HepG2 (cell line): ENCODE measurements around the gene NME9. TPM values are rescaled to one million over a fixed set of nuclear protein-coding genes. Genes with fewer than 3 reads are reported as not detected.

Experiments used
- ATAC-seq: fragments of 200-7000 bp; cut with Tn5 transposase; 3 replicates; pipeline ENCODE4 v1.9.1; 2020; ENCODE audit warnings: mild to moderate bottlenecking, moderate library complexity
- BruUV-seq: library from RNA; stranded (reverse); fragments of 400-500 nt; replicated peaks from 2 replicates; lab custom pipeline; 2021; lab: Mats Ljungman, UMichigan
- CTCF ChIA-PET: fragments of 300-600 bp; formaldehyde crosslinking; extraction: SDS; loops from one replicate; lab custom pipeline; 2021; ENCODE audit warnings: low total read pairs, inconsistent platforms, low intra/inter-chr PET ratio; lab: Yijun Ruan, JAX
- POLR2A ChIA-PET: fragments of 350-600 bp; sonication (Branson Sonifier 250); formaldehyde crosslinking; loops from one replicate; lab custom pipeline; 2020; ENCODE audit warnings: antibody characterized with exemption, inconsistent platforms; lab: Yijun Ruan, JAX
- DNase-seq: peaks from one replicate; pipeline ENCODE4 v3.0.0-alpha.2; 2015; ENCODE audit warnings: low spot score
- FAIRE-seq: peaks from 3 replicates; lab custom pipeline; 2011; peaks lifted over from hg19 to GRCh38; lab: Jason Lieb, UNC
- H2AFZ ChIP-seq: one replicate; pipeline ENCODE4 v1.6.1; 2011; ENCODE audit warnings: low read length, inconsistent platforms
- H3K27ac ChIP-seq: fragments of 300-600 bp; 3 replicates; pipeline ENCODE4 v1.8.0; 2011; ENCODE audit warnings: mixed run types, mild to moderate bottlenecking, mixed read lengths, low read length, inconsistent platforms; ENCODE audit not compliant: insufficient read depth; ENCODE audit errors: extremely low read length
- H3K27me3 ChIP-seq, 2 experiments: fragments of 200-600 bp in 1 of 2; 2 replicates in 1 of 2; 3 replicates in 1 of 2; pipeline versions ENCODE4 v1.6.0 to v1.8.0; 2011; ENCODE audit warnings: low read length in 2 of 2, mild to moderate bottlenecking in 2 of 2, moderate library complexity in 2 of 2, inconsistent platforms in 1 of 2; ENCODE audit not compliant: insufficient read depth in 2 of 2, control insufficient read depth in 1 of 2
- H3K36me3 ChIP-seq, 2 experiments: fragments of 200-600 bp in 1 of 2; replicated peaks in 1 of 2; 2 replicates in 1 of 2; 3 replicates in 1 of 2; pipeline versions ENCODE4 v1.5.1 to v1.8.0; 2011; ENCODE audit warnings: low read length in 2 of 2, inconsistent platforms in 1 of 2; ENCODE audit not compliant: insufficient read depth in 2 of 2, control insufficient read depth in 1 of 2
- H3K4me1 ChIP-seq: 2 replicates; pipeline ENCODE4 v1.5.1; 2012; ENCODE audit warnings: low read length, inconsistent platforms; ENCODE audit not compliant: insufficient read depth
- H3K4me2 ChIP-seq: 2 replicates; pipeline ENCODE4 v1.6.0; 2011; ENCODE audit warnings: low read depth, low read length, inconsistent platforms
- H3K4me3 ChIP-seq, 3 experiments: fragments of 200-600 bp in 1 of 3; sonication (generic), shearing (Covaris generic) in 1 of 3; replicated peaks in 1 of 3; 2 replicates each; pipeline ENCODE4 v1.5.1; 2011 to 2016; ENCODE audit warnings: low read length in 3 of 3, inconsistent platforms in 2 of 3, low read depth in 2 of 3, mild to moderate bottlenecking in 2 of 3, control low read depth in 1 of 3, mixed read lengths in 1 of 3; ENCODE audit not compliant: insufficient read depth in 1 of 3
- H3K79me2 ChIP-seq: one replicate; pipeline ENCODE4 v1.6.1; 2011; ENCODE audit warnings: low read length, inconsistent platforms; ENCODE audit not compliant: insufficient read depth
- H3K9ac ChIP-seq: 2 replicates; pipeline ENCODE4 v1.6.0; 2011; ENCODE audit warnings: mild to moderate bottlenecking, low read depth, low read length, inconsistent platforms; ENCODE audit not compliant: insufficient read depth
- H3K9me3 ChIP-seq: 2 replicates; pipeline ENCODE4 v1.5.1; 2012; ENCODE audit warnings: mild to moderate bottlenecking, low read length
- H4K20me1 ChIP-seq: 2 replicates; pipeline ENCODE4 v1.6.0; 2011; ENCODE audit warnings: inconsistent platforms, mild to moderate bottlenecking, low read length, moderate library complexity; ENCODE audit not compliant: insufficient read depth
- ARNT ChIP-seq: fragments of 450-650 bp; IDR thresholded peaks from 2 replicates; pipeline ENCODE4 v1.6.1; 2017
- DPF2 ChIP-seq: sonication (generic); formaldehyde crosslinking; IDR thresholded peaks from 2 replicates; pipeline ENCODE4 v1.4.0; 2020; ENCODE audit warnings: mild to moderate bottlenecking, low read depth, missing genetic modification reagents, borderline replicate concordance
- GPN1 ChIP-seq: sonication (generic); formaldehyde crosslinking; IDR thresholded peaks from 2 replicates; pipeline ENCODE4 v1.5.1; 2020; ENCODE audit warnings: missing genetic modification reagents, borderline replicate concordance
- MAFK ChIP-seq, 2 experiments: IDR thresholded peaks in 1 of 2; conservative IDR thresholded peaks in 1 of 2; 2 replicates each; pipeline ENCODE4 v1.6.1; 2011; ENCODE audit warnings: improper control_type of control experiment in 2 of 2, low read length in 2 of 2
- MED13 ChIP-seq: sonication (generic); formaldehyde crosslinking; IDR thresholded peaks from 2 replicates; pipeline ENCODE4 v1.5.0; 2020; ENCODE audit warnings: missing genetic modification reagents
- NFKB2 ChIP-seq: sonication (generic); formaldehyde crosslinking; IDR thresholded peaks from 2 replicates; pipeline ENCODE4 v1.4.0; 2020; ENCODE audit warnings: missing genetic modification reagents, borderline replicate concordance
- ZBTB20 ChIP-seq: sonication (generic); formaldehyde crosslinking; IDR thresholded peaks from 2 replicates; pipeline ENCODE4 v1.8.1; 2023; ENCODE audit warnings: missing genetic modification reagents, low read depth, mild to moderate bottlenecking, borderline replicate concordance
- ZMYM4 ChIP-seq: sonication (generic); formaldehyde crosslinking; IDR thresholded peaks from 2 replicates; pipeline ENCODE4 v1.8.1; 2023; ENCODE audit warnings: mild to moderate bottlenecking, missing genetic modification reagents
- ZNF17 ChIP-seq: sonication (generic); formaldehyde crosslinking; IDR thresholded peaks from 2 replicates; pipeline ENCODE4 v1.5.0; 2020; ENCODE audit warnings: mild to moderate bottlenecking, missing genetic modification reagents
- ZNF383 ChIP-seq: sonication (generic); formaldehyde crosslinking; IDR thresholded peaks from 2 replicates; pipeline ENCODE4 v1.4.0; 2020; ENCODE audit warnings: missing genetic modification reagents, mild to moderate bottlenecking, borderline replicate concordance
- ZNF674 ChIP-seq: sonication (generic); formaldehyde crosslinking; IDR thresholded peaks from 2 replicates; pipeline ENCODE4 v1.5.0; 2020; ENCODE audit warnings: low read depth, mild to moderate bottlenecking, missing genetic modification reagents
- ZSCAN12 ChIP-seq: sonication (generic); formaldehyde crosslinking; IDR thresholded peaks from 2 replicates; pipeline ENCODE4 v1.9.0; 2021; ENCODE audit warnings: mild to moderate bottlenecking, missing genetic modification reagents
- WGBS: methylation state at CpG from one replicate; pipeline ENCODE4 v1.1.6; 2017; ENCODE audit warnings: low lambda C conversion rate; 5-methylcytosine and 5-hydroxymethylcytosine counted together
- in situ Hi-C: cut with HindIII; loops from 2 replicates; pipeline ENCODE4 v1.10.0; 2017; ENCODE audit warnings: low pct_unique_long_range_greater_than_20kb; ENCODE audit not compliant: extremely low pct_ligation_motif_present
- intact Hi-C: fragments of 100-400 bp; cut with micrococcal nuclease; formaldehyde crosslinking; loops from one replicate; pipeline ENCODE4 v1.10.0; 2022; ENCODE audit not compliant: unreplicated experiment
- polyA plus RNA-seq, 8 experiments: library from polyadenylated mRNA; depleted of rRNA in 3 of 8; stranded (reverse) in 7 of 8; unstranded in 1 of 8; fragments of >200 nt; fragmentation: Illumina TruSeq in 4 of 8; extraction: Trizol in 4 of 8; gene quantifications; 2 replicates each; pipeline versions ENCODE4 v1.2.1 to v1.2.3, GENCODE V29; 2011 to 2016; ENCODE audit warnings: low read depth in 4 of 8, missing spikeins in 1 of 8, mixed read lengths in 1 of 8; ENCODE audit not compliant: insufficient read depth in 1 of 8
- total RNA-seq, 5 experiments: library from RNA; depleted of rRNA; stranded (reverse); fragments of >200 nt; fragmentation: Illumina TruSeq; extraction: Trizol; gene quantifications; 2 replicates each; pipeline ENCODE4 v1.2.3, GENCODE V29; 2016; ENCODE audit warnings: low read depth in 1 of 5
- TF ChIP-seq, protein P1 (sequence below): sonication (generic); formaldehyde crosslinking; IDR thresholded peaks from 2 replicates; pipeline ENCODE4 v1.8.0; 2022; ENCODE audit warnings: mild to moderate bottlenecking, missing genetic modification reagents
- TF ChIP-seq, protein P2 (sequence below): sonication (generic); formaldehyde crosslinking; IDR thresholded peaks from one replicate; pipeline ENCODE4 v1.5.1; 2020; ENCODE audit warnings: mild to moderate bottlenecking, missing genetic modification reagents; ENCODE audit errors: not compliant biosample characterization

Gene NME9
- total and polyA plus RNA-seq, 2 of the 13 experiments (the other 11 are each of a cell fraction or from before 2014, with no cell fraction given): not detected

DNA sequence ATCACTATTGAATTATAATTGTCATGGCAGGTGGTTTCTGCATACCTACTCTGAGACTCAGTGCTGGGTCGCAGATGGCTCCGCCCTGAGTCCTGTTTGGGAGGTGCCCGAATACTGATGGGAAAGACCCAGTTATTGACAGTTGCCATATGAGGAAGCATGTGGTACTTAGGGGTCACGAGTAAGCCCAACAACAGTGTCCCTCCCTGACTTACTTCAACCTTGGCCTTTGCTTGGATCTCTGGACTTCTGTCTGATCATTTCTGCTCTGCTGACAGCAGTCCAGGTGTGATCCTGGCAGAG lies 35.6 kb upstream of the NME9 start:
- Histone ChIP-seq H3K27ac (no peak overlapping the region), H3K79me2 (no peaks in the 10 kb centered on the region), H2AFZ (no peak overlapping the region), H3K36me3 (no peaks in the 10 kb centered on the region), H3K9me3 (no peaks in the 10 kb centered on the region), H3K27me3 (no peaks in the 10 kb centered on the region), H4K20me1 (no peaks in the 10 kb centered on the region), H3K4me3 (no peak overlapping the region), H3K9ac (no peak overlapping the region), H3K4me1 (peaks cover 28% of the 10 kb centered on the region), H3K4me2 (no peak overlapping the region)
- ChIA-PET POLR2A (no interaction called here), CTCF (no interaction called here)
- ATAC-seq (no peak), FAIRE-seq (no peak), DNase-seq (no peak)
- intact Hi-C loops (no loop called here), in situ Hi-C loops (no loop called here)
- 94% methylated on average over 4 of the region's 4 CpGs for WGBS
- no TSS peak for BruUV-seq
- TF ChIP-seq ZNF383 (no peak), MAFK (conservative IDR thresholded peaks at IDR 0.05 in 1 of 2, IDR thresholded peaks at IDR 0.05 in 1 of 2; ENCODE audit: low read length in 2 of 2) (no peak), NFKB2 (CRISPR knock-in tag) (no peak), ZSCAN12 (no peak), GPN1 (no peak), ARNT (no peak), DPF2 (CRISPR knock-in tag) (no peak), ZNF674 (CRISPR knock-in tag) (no peak), ZMYM4 (CRISPR knock-in tag) (no peak), MED13 (no peak), ZNF17 (CRISPR knock-in tag) (no peak), ZBTB20 (CRISPR knock-in tag) (no peak)
- TF ChIP-seq, protein P1, sequence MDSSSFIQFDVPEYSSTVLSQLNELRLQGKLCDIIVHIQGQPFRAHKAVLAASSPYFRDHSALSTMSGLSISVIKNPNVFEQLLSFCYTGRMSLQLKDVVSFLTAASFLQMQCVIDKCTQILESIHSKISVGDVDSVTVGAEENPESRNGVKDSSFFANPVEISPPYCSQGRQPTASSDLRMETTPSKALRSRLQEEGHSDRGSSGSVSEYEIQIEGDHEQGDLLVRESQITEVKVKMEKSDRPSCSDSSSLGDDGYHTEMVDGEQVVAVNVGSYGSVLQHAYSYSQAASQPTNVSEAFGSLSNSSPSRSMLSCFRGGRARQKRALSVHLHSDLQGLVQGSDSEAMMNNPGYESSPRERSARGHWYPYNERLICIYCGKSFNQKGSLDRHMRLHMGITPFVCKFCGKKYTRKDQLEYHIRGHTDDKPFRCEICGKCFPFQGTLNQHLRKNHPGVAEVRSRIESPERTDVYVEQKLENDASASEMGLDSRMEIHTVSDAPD (CRISPR knock-in tag): no peak
- TF ChIP-seq, protein P2, sequence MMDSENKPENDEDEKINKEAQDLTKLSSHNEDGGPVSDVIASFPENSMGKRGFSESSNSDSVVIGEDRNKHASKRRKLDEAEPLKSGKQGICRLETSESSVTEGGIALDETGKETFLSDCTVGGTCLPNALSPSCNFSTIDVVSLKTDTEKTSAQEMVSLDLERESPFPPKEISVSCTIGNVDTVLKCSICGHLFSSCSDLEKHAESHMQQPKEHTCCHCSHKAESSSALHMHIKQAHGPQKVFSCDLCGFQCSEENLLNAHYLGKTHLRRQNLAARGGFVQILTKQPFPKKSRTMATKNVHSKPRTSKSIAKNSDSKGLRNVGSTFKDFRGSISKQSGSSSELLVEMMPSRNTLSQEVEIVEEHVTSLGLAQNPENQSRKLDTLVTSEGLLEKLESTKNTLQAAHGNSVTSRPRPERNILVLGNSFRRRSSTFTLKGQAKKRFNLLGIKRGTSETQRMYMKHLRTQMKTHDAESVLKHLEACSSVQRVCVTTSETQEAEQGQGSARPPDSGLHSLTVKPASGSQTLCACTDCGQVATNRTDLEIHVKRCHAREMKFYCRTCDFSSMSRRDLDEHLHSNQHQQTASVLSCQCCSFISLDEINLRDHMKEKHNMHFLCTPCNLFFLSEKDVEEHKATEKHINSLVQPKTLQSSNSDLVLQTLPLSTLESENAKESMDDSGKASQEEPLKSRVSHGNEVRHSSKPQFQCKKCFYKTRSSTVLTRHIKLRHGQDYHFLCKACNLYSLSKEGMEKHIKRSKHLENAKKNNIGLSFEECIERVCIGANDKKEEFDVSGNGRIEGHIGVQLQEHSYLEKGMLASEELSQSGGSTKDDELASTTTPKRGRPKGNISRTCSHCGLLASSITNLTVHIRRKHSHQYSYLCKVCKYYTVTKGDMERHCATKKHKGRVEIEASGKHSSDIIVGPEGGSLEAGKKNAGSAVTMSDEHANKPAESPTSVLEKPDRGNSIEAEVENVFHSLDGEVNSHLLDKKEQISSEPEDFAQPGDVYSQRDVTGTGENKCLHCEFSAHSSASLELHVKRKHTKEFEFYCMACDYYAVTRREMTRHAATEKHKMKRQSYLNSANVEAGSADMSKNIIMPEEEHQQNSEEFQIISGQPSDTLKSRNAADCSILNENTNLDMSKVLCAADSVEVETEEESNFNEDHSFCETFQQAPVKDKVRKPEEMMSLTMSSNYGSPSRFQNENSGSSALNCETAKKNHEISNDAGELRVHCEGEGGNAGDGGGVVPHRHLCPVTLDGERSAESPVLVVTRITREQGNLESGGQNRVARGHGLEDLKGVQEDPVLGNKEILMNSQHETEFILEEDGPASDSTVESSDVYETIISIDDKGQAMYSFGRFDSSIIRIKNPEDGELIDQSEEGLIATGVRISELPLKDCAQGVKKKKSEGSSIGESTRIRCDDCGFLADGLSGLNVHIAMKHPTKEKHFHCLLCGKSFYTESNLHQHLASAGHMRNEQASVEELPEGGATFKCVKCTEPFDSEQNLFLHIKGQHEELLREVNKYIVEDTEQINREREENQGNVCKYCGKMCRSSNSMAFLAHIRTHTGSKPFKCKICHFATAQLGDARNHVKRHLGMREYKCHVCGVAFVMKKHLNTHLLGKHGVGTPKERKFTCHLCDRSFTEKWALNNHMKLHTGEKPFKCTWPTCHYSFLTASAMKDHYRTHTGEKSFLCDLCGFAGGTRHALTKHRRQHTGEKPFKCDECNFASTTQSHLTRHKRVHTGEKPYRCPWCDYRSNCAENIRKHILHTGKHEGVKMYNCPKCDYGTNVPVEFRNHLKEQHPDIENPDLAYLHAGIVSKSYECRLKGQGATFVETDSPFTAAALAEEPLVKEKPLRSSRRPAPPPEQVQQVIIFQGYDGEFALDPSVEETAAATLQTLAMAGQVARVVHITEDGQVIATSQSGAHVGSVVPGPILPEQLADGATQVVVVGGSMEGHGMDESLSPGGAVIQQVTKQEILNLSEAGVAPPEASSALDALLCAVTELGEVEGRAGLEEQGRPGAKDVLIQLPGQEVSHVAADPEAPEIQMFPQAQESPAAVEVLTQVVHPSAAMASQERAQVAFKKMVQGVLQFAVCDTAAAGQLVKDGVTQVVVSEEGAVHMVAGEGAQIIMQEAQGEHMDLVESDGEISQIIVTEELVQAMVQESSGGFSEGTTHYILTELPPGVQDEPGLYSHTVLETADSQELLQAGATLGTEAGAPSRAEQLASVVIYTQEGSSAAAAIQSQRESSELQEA (CRISPR knock-in tag): no peak
